HCT116 (cell line): ENCODE data around the gene POU2AF2. TPM values are rescaled to one million over a fixed set of nuclear protein-coding genes. Genes with fewer than 3 reads are reported as not detected.

ENCODE experiments used
- ATAC-seq: fragments of 200-7000 bp; cut with Tn5 transposase; 2 replicates; pipeline ENCODE4 v1.9.1; 2020; ENCODE audit warnings: mild to moderate bottlenecking, moderate library complexity
- BruUV-seq: library from RNA; stranded (reverse); fragments of 400-500 nt; replicated peaks from 2 replicates; lab custom pipeline; 2021; lab: Mats Ljungman, UMichigan
- CTCF ChIA-PET: fragments of 300-600 bp; sonication (Branson Sonifier 250); formaldehyde crosslinking; loops from one replicate; lab custom pipeline; 2021; ENCODE audit warnings: antibody characterized with exemption; lab: Charles Lee
- POLR2A ChIA-PET: fragments of 300-600, 350-600 bp; sonication (Branson Sonifier 250); formaldehyde crosslinking; loops from one replicate; lab custom pipeline; 2021; ENCODE audit warnings: antibody characterized with exemption; lab: Charles Lee
- RAD21 ChIA-PET, 2 experiments: fragments of 300-600 bp; sonication (Branson Sonifier 250); formaldehyde crosslinking; loops; one replicate each; lab custom pipeline; 2023; ENCODE audit warnings: low total read pairs in 2 of 2; ENCODE audit not compliant: uncharacterized antibody in 2 of 2, unreplicated experiment in 2 of 2, low non-redundant PET in 1 of 2; lab: Charles Lee
- DNase-seq: peaks from one replicate; pipeline ENCODE4 v3.0.0-alpha.2; 2010; ENCODE audit warnings: low read depth, low spot score
- H2AFZ ChIP-seq: fragments of 200-600 bp; shearing (Covaris generic), sonication (generic); 2 replicates; pipeline ENCODE4 v1.6.1; 2017; ENCODE audit warnings: low read depth, mixed run types, mixed read lengths, antibody characterized with exemption, low read length; ENCODE audit not compliant: poor library complexity, severe bottlenecking
- H3K27ac ChIP-seq: 2 replicates; pipeline ENCODE4 v1.5.1; 2012; ENCODE audit warnings: low read depth, low read length
- H3K27me3 ChIP-seq: fragments of 200-600 bp; sonication (generic); 2 replicates; pipeline ENCODE4 v1.6.1; 2016; ENCODE audit warnings: mixed run types, low read length, mixed read lengths; ENCODE audit not compliant: insufficient read depth
- H3K36me3 ChIP-seq, 2 experiments: fragments of 200-500 bp in 1 of 2; fragments of 200-600 bp in 1 of 2; sonication (Bioruptor generic) in 1 of 2; sonication (generic) in 1 of 2; 2 replicates each; pipeline versions ENCODE4 v1.5.1 to v1.6.1; 2014 to 2016; ENCODE audit warnings: low read length in 2 of 2, inconsistent platforms in 1 of 2, mixed read lengths in 1 of 2, mixed run types in 1 of 2; ENCODE audit not compliant: insufficient read depth in 2 of 2, control insufficient read depth in 1 of 2
- H3K4me1 ChIP-seq, 2 experiments: fragments of 200-600 bp in 1 of 2; sonication (generic) in 1 of 2; 2 replicates each; pipeline versions ENCODE4 v1.5.1 to v1.6.1; 2012 to 2017; ENCODE audit warnings: low read length in 2 of 2, inconsistent platforms in 1 of 2, mild to moderate bottlenecking in 1 of 2, mixed read lengths in 1 of 2, mixed run types in 1 of 2, moderate library complexity in 1 of 2; ENCODE audit not compliant: insufficient read depth in 2 of 2, control insufficient read depth in 1 of 2
- H3K4me2 ChIP-seq: fragments of 200-600 bp; sonication (generic); 2 replicates; pipeline ENCODE4 v1.6.1; 2017; ENCODE audit warnings: mixed run types, low read length, mixed read lengths
- H3K4me3 ChIP-seq, 2 experiments: fragments of 200-600 bp in 1 of 2; sonication (generic) in 1 of 2; replicated peaks in 1 of 2; 2 replicates each; pipeline ENCODE4 v1.5.1; 2011 to 2016; ENCODE audit warnings: low read length in 2 of 2, control low read depth in 1 of 2, low read depth in 1 of 2, mild to moderate bottlenecking in 1 of 2, mixed read lengths in 1 of 2, mixed run types in 1 of 2
- H3K79me2 ChIP-seq: fragments of 200-600 bp; sonication (generic); 2 replicates; pipeline ENCODE4 v1.6.1; 2017; ENCODE audit warnings: mild to moderate bottlenecking, mixed run types, low read length, moderate library complexity, mixed read lengths; ENCODE audit not compliant: insufficient read depth
- H3K9ac ChIP-seq: fragments of 200-600 bp; sonication (generic); 2 replicates; pipeline ENCODE4 v1.6.1; 2016; ENCODE audit warnings: low read length, mixed read lengths
- H3K9me2 ChIP-seq: fragments of 200-600 bp; sonication (generic), shearing (Covaris generic); 2 replicates; pipeline ENCODE4 v1.6.1; 2017; ENCODE audit warnings: mixed run types, mild to moderate bottlenecking, moderate library complexity; ENCODE audit not compliant: insufficient read depth
- H3K9me3 ChIP-seq, 2 experiments: fragments of 200-500 bp in 1 of 2; fragments of 200-600 bp in 1 of 2; sonication (Bioruptor generic) in 1 of 2; sonication (generic) in 1 of 2; 2 replicates each; pipeline ENCODE4 v1.6.1; 2014 to 2017; ENCODE audit warnings: low read length in 2 of 2, mixed read lengths in 2 of 2, inconsistent platforms in 1 of 2, low read depth in 1 of 2, mild to moderate bottlenecking in 1 of 2, mixed run types in 1 of 2, moderate library complexity in 1 of 2; ENCODE audit not compliant: control insufficient read depth in 1 of 2, insufficient read depth in 1 of 2
- H4K20me1 ChIP-seq: fragments of 200-600 bp; sonication (generic), shearing (Covaris generic); 2 replicates; pipeline ENCODE4 v1.6.1; 2017; ENCODE audit warnings: mixed run types, mild to moderate bottlenecking, moderate library complexity; ENCODE audit not compliant: insufficient read depth
- CBX3 ChIP-seq: IDR thresholded peaks from 2 replicates; pipeline ENCODE4 v1.6.1; 2012; ENCODE audit warnings: low read depth
- EGR1 ChIP-seq: IDR thresholded peaks from 2 replicates; pipeline ENCODE4 v1.6.1; 2012; ENCODE audit warnings: low read depth
- ELF1 ChIP-seq: IDR thresholded peaks from 2 replicates; pipeline ENCODE4 v1.6.1; 2012; ENCODE audit warnings: low read depth, borderline replicate concordance
- EZH2 ChIP-seq: fragments of 200-600 bp; sonication (generic); IDR thresholded peaks from 2 replicates; pipeline ENCODE4 v1.6.1; 2017; ENCODE audit warnings: antibody characterized with exemption, mixed run types
- EZH2phosphoT487 ChIP-seq: fragments of 200-600 bp; IDR thresholded peaks from 2 replicates; pipeline ENCODE4 v1.6.1; 2018; ENCODE audit warnings: antibody characterized with exemption, borderline replicate concordance
- POLR2A ChIP-seq: IDR thresholded peaks from 2 replicates; pipeline ENCODE4 v1.7.0; 2011; ENCODE audit warnings: borderline replicate concordance; ENCODE audit not compliant: insufficient read depth, insufficient read length; ENCODE audit errors: extremely low read depth
- SIN3A ChIP-seq: IDR thresholded peaks from 2 replicates; pipeline ENCODE4 v1.6.1; 2012; ENCODE audit warnings: low read depth
- SP1 ChIP-seq: IDR thresholded peaks from 2 replicates; pipeline ENCODE4 v1.6.1; 2012; ENCODE audit warnings: low read depth
- SRF ChIP-seq: IDR thresholded peaks from 2 replicates; pipeline ENCODE4 v1.6.1; 2012; ENCODE audit warnings: low read depth
- YY1 ChIP-seq: IDR thresholded peaks from 2 replicates; pipeline ENCODE4 v1.6.1; 2011; ENCODE audit warnings: low read length, low read depth, moderate library complexity, mild to moderate bottlenecking; ENCODE audit not compliant: insufficient replicate concordance; ENCODE audit errors: extremely low read depth
- intact Hi-C: fragments of 100-400 bp; cut with micrococcal nuclease; formaldehyde crosslinking; loops from 2 replicates; pipeline ENCODE4 v1.10.0; 2022
- total RNA-seq: library from RNA; stranded (reverse); gene quantifications from one replicate; pipeline ENCODE4 v1.2.1, GENCODE V29; 2021; ENCODE audit not compliant: unreplicated experiment
- TF ChIP-seq, protein P1 (sequence below), 3 experiments: fragments of 200-600 bp in 1 of 3; sonication (generic) in 1 of 3; IDR thresholded peaks in 2 of 3; conservative IDR thresholded peaks in 1 of 3; 2 replicates each; pipeline ENCODE4 v1.5.1; 2012 to 2017; ENCODE audit warnings: low read depth in 2 of 3, low read length in 2 of 3, antibody characterized with exemption in 1 of 3, borderline replicate concordance in 1 of 3, control low read depth in 1 of 3, mild to moderate bottlenecking in 1 of 3, mixed read lengths in 1 of 3, mixed run types in 1 of 3, moderate library complexity in 1 of 3; ENCODE audit not compliant: insufficient read depth in 1 of 3
- TF ChIP-seq, protein P2 (sequence below): IDR thresholded peaks from 2 replicates; pipeline ENCODE4 v1.6.1; 2011; ENCODE audit warnings: mild to moderate bottlenecking, low read length, moderate library complexity; ENCODE audit not compliant: insufficient replicate concordance; ENCODE audit errors: extremely low read depth
- TF ChIP-seq, protein P3 (sequence below): IDR thresholded peaks from 2 replicates; pipeline ENCODE4 v1.6.1; 2012
- TF ChIP-seq, protein P4 (sequence below): IDR thresholded peaks from 2 replicates; pipeline ENCODE4 v1.6.1; 2012; ENCODE audit warnings: low read depth
- TF ChIP-seq, protein P5 (sequence below): IDR thresholded peaks from 2 replicates; pipeline ENCODE4 v1.6.1; 2012

The POU2AF2 gene
- total RNA-seq, 1 experiment from 2014 or later, result not detected

DNA sequence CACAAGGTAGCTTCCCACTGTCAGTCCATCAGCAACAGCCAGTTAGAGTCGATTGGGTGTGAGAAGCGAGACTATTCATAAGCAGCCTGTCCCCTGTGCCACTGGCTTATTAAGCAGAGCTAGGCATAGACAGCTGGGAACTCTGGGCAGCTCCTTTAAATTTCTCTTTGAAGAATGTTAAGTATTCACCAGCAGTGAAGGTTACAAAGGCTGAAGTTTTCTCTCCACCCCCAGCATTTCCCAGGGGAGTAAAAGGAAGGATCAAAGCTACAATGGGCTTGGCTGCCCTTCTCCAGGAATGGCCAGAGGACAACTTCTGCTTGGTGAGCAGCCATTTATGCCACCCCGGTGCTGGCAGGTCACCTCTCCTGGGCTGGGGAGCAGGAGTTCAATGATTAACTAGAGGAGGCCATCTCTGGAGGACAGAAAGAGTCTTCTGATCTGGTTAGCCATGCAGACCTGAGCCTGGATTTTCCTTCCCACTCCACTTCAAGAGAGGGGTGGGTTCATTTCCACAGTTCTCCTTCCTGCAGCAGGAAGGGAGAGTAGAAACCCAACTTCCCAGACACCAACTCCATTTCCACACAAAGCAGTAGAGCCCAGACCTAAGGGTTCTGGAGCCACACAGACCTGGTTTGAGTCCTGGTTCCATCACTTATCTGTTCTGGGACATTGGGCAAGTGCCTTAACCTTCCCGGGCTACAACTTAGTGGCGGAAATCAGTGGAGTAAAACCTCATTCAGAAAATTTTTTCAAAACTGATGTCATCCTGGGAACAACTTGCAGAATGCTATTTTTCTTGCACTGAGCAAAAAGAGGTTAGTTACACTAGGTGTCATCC lies 75.4 kb downstream of the POU2AF2 start:
- intact Hi-C loops, result no loop called here
- H3K27ac ChIP-seq, result no peak overlapping the region
- H3K9me3 ChIP-seq, result no peaks in the 10 kb centered on the region
- peaks cover 20% of the 10 kb centered on the region for H3K27me3 ChIP-seq
- H4K20me1 ChIP-seq, result no peaks in the 10 kb centered on the region
- no TSS peak for BruUV-seq
- H3K9me2 ChIP-seq, result no peaks in the 10 kb centered on the region
- H3K4me3 ChIP-seq, result no peak overlapping the region
- no peak overlapping the region for H2AFZ ChIP-seq
- TF ChIP-seq, protein P1, sequence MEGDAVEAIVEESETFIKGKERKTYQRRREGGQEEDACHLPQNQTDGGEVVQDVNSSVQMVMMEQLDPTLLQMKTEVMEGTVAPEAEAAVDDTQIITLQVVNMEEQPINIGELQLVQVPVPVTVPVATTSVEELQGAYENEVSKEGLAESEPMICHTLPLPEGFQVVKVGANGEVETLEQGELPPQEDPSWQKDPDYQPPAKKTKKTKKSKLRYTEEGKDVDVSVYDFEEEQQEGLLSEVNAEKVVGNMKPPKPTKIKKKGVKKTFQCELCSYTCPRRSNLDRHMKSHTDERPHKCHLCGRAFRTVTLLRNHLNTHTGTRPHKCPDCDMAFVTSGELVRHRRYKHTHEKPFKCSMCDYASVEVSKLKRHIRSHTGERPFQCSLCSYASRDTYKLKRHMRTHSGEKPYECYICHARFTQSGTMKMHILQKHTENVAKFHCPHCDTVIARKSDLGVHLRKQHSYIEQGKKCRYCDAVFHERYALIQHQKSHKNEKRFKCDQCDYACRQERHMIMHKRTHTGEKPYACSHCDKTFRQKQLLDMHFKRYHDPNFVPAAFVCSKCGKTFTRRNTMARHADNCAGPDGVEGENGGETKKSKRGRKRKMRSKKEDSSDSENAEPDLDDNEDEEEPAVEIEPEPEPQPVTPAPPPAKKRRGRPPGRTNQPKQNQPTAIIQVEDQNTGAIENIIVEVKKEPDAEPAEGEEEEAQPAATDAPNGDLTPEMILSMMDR (IDR thresholded peaks at IDR 0.05 in 2 of 3, conservative IDR thresholded peaks at IDR 0.05 in 1 of 3; ENCODE audit: borderline replicate concordance in 1 of 3, insufficient read depth in 1 of 3, low read depth in 2 of 3, low read length in 2 of 3), result no peak
- TF ChIP-seq SP1, result no peak
- TF ChIP-seq, protein P2, sequence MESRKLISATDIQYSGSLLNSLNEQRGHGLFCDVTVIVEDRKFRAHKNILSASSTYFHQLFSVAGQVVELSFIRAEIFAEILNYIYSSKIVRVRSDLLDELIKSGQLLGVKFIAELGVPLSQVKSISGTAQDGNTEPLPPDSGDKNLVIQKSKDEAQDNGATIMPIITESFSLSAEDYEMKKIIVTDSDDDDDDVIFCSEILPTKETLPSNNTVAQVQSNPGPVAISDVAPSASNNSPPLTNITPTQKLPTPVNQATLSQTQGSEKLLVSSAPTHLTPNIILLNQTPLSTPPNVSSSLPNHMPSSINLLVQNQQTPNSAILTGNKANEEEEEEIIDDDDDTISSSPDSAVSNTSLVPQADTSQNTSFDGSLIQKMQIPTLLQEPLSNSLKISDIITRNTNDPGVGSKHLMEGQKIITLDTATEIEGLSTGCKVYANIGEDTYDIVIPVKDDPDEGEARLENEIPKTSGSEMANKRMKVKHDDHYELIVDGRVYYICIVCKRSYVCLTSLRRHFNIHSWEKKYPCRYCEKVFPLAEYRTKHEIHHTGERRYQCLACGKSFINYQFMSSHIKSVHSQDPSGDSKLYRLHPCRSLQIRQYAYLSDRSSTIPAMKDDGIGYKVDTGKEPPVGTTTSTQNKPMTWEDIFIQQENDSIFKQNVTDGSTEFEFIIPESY, result no peak
- TF ChIP-seq, protein P3, sequence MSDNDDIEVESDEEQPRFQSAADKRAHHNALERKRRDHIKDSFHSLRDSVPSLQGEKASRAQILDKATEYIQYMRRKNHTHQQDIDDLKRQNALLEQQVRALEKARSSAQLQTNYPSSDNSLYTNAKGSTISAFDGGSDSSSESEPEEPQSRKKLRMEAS, result no peak
- no peak for TF ChIP-seq YY1
- no peak for TF ChIP-seq SRF
- no peak for TF ChIP-seq EGR1
- TF ChIP-seq ELF1, result no peak
- TF ChIP-seq, protein P4, sequence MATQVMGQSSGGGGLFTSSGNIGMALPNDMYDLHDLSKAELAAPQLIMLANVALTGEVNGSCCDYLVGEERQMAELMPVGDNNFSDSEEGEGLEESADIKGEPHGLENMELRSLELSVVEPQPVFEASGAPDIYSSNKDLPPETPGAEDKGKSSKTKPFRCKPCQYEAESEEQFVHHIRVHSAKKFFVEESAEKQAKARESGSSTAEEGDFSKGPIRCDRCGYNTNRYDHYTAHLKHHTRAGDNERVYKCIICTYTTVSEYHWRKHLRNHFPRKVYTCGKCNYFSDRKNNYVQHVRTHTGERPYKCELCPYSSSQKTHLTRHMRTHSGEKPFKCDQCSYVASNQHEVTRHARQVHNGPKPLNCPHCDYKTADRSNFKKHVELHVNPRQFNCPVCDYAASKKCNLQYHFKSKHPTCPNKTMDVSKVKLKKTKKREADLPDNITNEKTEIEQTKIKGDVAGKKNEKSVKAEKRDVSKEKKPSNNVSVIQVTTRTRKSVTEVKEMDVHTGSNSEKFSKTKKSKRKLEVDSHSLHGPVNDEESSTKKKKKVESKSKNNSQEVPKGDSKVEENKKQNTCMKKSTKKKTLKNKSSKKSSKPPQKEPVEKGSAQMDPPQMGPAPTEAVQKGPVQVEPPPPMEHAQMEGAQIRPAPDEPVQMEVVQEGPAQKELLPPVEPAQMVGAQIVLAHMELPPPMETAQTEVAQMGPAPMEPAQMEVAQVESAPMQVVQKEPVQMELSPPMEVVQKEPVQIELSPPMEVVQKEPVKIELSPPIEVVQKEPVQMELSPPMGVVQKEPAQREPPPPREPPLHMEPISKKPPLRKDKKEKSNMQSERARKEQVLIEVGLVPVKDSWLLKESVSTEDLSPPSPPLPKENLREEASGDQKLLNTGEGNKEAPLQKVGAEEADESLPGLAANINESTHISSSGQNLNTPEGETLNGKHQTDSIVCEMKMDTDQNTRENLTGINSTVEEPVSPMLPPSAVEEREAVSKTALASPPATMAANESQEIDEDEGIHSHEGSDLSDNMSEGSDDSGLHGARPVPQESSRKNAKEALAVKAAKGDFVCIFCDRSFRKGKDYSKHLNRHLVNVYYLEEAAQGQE, result no peak
- no peak for TF ChIP-seq EZH2
- TF ChIP-seq EZH2phosphoT487, result no peak
- TF ChIP-seq CBX3, result no peak
- TF ChIP-seq POLR2A, result no peak
- TF ChIP-seq SIN3A, result no peak
- TF ChIP-seq, protein P5, sequence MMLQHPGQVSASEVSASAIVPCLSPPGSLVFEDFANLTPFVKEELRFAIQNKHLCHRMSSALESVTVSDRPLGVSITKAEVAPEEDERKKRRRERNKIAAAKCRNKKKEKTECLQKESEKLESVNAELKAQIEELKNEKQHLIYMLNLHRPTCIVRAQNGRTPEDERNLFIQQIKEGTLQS, result no peak
- H3K36me3 ChIP-seq, result no peaks in the 10 kb centered on the region
- CTCF ChIA-PET, result no interaction called here
- no peaks in the 10 kb centered on the region for H3K4me1 ChIP-seq
- no peak overlapping the region for H3K4me2 ChIP-seq
- POLR2A ChIA-PET, result no interaction called here
- no peak for DNase-seq
- no peaks in the 10 kb centered on the region for H3K79me2 ChIP-seq
- ATAC-seq, result no peak
- RAD21 ChIA-PET, result no interaction called here
- no peak overlapping the region for H3K9ac ChIP-seq
